Erythroblast (primary cell): ENCODE data around the gene SMG5.

ENCODE experiments used
- GATA1 ChIP-seq: IDR thresholded peaks from 2 replicates; pipeline ENCODE4 v1.6.1; 2011; ENCODE audit warnings: low read depth, mild to moderate bottlenecking, control low read depth, low read length, moderate library complexity
- POLR2A ChIP-seq: IDR thresholded peaks from 2 replicates; pipeline ENCODE4 v1.6.1; 2011; ENCODE audit warnings: mild to moderate bottlenecking, low read length

- TF ChIP-seq POLR2A, result no peak
- TF ChIP-seq GATA1, result no peak
These were observed 24.9 kb downstream of the SMG5 start for GRCh38 chr1:156257711-156258110.
